Fibroblast of skin of right quadriceps (primary cell): ENCODE data around the gene ZNF512.

Experiments used
- DNase-seq: peaks from one replicate; pipeline ENCODE4 v3.0.0-alpha.2; 2013

Gene ZNF512

GRCh38 chr2:27638037-27638637, 55.3 kb downstream of the ZNF512 start:
- DNase-seq: peak; percentile 92

GRCh38 chr2:27638709-27639108, 55.9 kb downstream of the ZNF512 start:
- DNase-seq: peak; percentile 97

DNA sequence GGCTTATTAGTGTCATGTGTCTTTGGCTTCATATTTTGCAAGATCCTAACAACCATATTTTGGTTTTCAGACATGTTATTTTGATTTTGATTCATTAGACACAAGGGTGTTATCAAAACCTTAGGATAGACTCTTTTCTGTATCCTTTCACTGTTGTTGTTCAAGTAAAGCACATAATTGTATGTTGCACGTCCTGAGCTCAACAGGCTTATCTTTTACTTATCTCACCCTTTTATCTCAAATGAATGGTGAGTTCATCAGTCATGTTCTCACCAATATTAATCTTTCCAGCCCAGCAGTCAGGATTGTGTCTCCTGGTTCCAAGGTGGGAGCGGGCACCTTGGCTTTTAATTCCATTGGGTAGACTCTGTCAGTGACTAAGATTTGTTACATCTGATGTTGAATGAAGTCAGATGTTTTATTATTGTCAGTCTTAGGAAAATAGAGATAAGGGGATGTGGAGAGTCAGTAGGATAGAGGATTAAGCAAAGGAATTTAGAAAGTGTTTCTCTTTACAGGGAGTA, 57.9 kb downstream of the ZNF512 start:
- DNase-seq: no peak

- DNase-seq: no peak
These were observed 62.4 kb downstream of the ZNF512 start for GRCh38 chr2:27645197-27645596.

DNA sequence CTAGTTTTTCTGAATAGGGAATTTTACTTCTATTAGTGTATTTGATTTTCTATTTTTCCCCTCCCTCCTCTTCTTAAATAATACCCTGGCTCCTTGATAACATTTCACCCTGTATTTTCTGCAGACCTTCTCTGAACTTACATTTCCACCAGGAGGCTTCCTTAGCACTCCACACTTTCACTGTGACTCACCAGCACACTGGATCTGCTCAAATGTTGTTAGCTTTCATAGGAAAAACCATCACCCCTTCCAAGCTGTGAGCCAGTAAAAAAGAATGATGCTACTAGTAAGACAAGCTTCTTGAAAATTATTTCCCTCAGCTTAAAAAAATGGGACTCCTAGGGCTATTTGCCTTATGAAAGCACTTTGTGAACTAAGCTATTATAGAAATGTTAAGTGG, 64.4 kb downstream of the ZNF512 start:
- DNase-seq: peak; percentile 17

- no peak for DNase-seq
These were observed 64.9 kb downstream of the ZNF512 start for GRCh38 chr2:27647737-27648136.

GRCh38 chr2:27651056-27651455, 68.2 kb downstream of the ZNF512 start:
- DNase-seq: no peak

- no peak for DNase-seq
These were observed 69.5 kb downstream of the ZNF512 start for GRCh38 chr2:27652341-27652740.

GRCh38 chr2:27652790-27653189, 69.9 kb downstream of the ZNF512 start:
- no peak for DNase-seq

DNA sequence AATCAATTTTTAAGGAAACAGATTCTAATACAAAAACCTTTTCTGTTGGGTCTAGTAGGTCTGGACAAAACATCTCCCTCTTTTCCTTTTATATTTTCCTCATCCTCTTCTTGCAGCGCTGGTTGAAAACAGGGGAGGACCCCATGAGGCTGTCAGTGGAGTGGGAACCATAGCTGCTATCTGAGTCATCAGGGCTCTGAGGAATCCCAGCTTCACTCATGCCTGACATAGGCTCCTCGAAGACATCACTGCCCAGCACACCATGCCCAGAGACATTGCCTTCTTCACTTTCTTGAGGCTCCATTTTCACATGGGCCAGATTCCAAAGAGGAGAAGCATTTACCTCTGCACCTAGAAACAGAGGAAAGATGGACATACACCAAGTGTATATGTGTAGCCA, 70.6 kb downstream of the ZNF512 start:
- no peak for DNase-seq

- peak; percentile 56 for DNase-seq
These were observed 72.5 kb downstream of the ZNF512 start for GRCh38 chr2:27655155-27655951.

DNA sequence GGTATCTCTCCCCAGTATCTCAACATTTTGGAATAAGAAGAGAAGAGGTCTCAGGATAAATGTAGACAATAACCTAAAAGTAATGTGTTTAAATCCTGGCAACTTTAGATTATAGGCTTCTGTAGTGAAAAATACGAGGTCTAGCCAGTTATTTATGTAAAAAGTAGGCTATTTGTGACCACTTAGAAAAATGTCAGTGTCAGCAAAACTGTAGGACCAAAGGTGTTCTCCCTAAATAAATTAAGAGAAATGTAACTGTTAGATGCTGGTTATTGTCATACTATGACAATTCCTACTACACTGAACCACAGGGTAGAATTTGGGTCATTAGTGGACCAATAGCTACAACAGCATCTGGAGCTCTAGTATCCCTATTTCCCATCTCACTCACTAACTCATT, 78.5 kb downstream of the ZNF512 start:
- no peak for DNase-seq

DNA sequence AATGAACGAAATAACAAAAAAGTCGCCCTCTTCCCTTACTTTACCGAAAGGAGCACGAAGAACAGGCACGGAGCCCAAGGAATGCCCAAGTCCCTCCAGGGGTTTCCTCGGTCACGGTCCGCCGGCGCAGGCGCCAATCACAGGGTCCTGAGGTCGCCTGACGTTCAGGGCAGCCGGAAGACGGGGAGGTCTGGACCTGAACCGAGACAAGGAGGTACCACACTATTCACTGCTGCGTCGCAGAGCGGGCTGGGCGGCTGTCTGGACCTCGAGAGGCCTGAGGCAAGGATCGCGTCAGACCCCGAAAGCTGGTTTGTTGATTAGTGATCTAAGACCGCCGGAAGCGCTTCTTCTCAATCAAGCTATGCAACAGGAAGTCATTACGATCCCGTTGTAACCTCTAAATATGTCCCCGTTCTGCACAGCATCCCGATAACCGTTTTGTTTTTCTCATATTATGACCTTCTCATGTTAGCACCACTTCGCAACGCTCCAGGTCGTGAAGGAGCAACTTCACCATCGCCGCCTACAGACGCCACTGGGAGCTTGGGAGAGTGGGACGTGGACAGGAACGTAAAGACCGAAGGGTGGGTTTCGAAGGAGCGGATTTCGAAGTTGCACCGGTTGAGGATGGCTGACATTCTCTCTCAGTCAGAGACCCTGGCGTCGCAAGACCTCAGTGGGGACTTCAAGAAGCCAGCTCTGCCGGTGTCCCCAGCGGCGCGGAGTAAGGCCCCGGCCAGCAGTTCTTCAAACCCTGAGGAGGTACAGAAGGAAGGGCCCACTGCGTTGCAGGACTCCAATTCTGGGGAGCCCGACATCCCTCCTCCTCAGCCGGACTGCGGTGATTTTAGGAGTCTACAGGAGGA, 80.7 kb downstream of the ZNF512 start, which contains the start of the genes SLC4A1AP and SUPT7L:
Gene SLC4A1AP, plus strand, starts transcription at position 605 of the 869 bp plus-strand sequence. Its CDS starts 26 bp downstream, at position 631.
Gene SUPT7L, minus strand, starts transcription at position 330 of the 869 bp plus-strand sequence. CDS start 1,422 bp downstream, outside the sequence.
- peak; percentile 88 for DNase-seq

- no peak for DNase-seq
These were observed 81.3 kb downstream of the ZNF512 start for GRCh38 chr2:27664154-27664574.

DNA sequence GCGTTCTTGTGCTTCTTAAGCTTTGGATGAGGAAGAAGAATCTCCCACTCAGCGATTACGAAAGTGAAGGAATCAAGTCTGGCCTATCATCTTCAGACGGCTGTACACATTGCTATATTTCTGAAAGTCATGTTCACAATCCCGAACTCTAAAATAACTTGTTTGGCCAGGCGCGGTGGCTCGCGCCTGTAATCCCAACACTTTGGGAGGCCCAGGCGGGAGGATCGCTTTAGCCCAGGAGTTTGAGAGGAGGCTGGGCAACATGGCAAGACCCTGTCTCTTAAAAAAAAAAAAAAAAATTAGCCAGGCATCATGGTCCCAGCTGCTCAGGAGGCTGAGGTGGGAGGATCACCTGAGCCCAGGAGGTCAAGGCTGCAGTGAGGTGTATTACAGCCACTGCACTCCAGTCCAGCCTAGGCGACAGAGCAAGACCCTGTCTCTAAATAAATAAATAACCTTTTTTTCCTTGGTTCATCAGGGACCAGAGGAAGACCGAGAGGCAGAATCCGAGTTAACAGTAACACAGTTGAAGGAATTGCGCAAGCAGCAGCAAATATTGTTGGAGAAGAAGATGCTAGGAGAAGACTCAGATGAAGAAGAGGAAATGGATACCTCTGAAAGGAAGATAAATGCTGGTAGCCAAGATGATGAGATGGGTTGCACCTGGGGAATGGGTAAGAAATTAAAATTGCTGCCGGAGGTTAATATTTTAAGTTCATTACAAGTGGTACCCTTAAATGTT, 82.0 kb downstream of the ZNF512 start:
- DNase-seq: no peak

- DNase-seq: no peak
These were observed 84.6 kb downstream of the ZNF512 start for GRCh38 chr2:27667446-27667845.

GRCh38 chr2:27671235-27671634, 88.4 kb downstream of the ZNF512 start:
- DNase-seq: no peak
